HG03565 (cell line): ENCODE results near the gene YEATS4.

Experiments used
- ATAC-seq: cut with Tn5 transposase; IDR thresholded peaks from one replicate; pipeline ENCODE4 v1.9.1; 2021; ENCODE audit warnings: mild to moderate bottlenecking, moderate library complexity; ENCODE audit not compliant: unreplicated experiment

YEATS4 gene

GRCh38 chr12:69341328-69341727 is 18.2 kb upstream of the YEATS4 start:
- no peak for ATAC-seq

- no peak for ATAC-seq
These were observed 17.1 kb upstream of the YEATS4 start for GRCh38 chr12:69342421-69342820.

DNA sequence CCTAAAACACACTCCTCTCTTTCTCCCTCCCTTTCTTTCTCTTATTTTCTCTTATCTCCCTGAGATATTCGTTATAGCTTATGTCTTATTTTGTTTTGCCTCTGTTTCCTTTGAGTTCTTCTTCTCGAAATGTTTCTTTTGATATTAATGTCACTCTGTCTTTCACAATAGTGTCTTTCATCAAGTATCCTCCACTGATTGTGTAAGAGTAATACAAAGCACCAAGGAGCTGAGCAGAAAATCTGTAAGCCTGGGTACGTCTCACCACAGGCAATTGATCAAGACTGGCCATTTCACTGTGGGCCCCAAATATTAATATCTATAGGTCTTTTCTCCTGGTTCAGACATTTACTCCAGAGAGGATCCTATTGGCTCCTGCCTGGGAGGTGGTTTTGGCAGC is 16.2 kb upstream of the YEATS4 start:
- no peak for ATAC-seq

DNA sequence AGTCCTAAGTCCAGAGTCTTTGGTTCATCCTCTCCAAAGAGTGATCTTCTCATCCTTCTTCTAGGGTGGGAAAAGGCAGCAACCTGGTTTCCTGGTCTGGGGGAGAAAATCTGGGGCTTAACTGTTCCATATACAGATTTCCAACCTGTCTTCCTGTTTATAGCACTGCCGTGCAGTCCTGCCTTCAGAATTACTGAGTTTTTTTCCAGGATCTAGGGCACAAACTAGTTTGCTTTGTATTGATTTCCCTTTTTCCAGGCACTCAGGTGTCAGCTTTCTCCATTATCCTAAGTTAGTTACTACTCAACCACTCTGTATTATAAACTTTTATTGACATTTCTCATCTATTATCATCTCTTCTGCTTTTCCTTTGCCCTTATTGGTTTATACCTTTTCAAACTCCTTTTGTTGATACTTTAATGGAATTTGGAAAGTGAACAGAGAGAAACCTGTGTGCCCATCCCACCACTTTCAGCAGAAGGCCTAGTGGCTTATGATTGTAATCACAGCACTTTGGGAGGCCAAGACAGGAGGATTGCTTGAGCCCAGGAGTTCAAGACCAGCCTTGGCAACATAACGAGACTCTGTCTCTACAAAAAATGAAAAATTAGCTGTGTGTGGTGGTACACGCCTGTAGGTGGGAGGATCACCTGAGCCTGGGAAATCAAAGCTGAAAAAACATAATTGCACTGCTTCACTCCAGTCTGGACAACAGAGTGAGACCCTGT is 15.5 kb upstream of the YEATS4 start:
- ATAC-seq = no peak

DNA sequence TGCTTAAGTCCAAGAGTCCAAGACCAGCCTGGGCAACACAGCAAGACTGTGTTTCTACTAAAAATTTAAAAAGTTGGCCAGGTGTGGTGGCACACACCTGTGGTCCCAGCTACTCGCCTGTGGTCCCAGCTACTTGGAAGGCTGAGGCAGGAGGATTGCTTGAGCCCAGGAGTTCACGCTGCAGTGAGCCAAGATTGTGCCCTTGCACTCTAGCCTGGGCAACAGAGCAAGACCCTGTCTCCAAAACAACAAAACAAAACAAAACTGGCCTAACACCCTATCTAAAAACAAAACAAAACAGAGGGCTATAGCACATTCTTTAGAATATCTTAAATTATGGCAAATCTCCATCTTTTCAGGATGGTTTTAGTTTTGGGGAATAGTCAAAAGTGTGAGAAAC is 14.5 kb upstream of the YEATS4 start:
- ATAC-seq = no peak

- ATAC-seq = no peak
These were observed 13.8 kb upstream of the YEATS4 start for GRCh38 chr12:69345742-69346141.

DNA sequence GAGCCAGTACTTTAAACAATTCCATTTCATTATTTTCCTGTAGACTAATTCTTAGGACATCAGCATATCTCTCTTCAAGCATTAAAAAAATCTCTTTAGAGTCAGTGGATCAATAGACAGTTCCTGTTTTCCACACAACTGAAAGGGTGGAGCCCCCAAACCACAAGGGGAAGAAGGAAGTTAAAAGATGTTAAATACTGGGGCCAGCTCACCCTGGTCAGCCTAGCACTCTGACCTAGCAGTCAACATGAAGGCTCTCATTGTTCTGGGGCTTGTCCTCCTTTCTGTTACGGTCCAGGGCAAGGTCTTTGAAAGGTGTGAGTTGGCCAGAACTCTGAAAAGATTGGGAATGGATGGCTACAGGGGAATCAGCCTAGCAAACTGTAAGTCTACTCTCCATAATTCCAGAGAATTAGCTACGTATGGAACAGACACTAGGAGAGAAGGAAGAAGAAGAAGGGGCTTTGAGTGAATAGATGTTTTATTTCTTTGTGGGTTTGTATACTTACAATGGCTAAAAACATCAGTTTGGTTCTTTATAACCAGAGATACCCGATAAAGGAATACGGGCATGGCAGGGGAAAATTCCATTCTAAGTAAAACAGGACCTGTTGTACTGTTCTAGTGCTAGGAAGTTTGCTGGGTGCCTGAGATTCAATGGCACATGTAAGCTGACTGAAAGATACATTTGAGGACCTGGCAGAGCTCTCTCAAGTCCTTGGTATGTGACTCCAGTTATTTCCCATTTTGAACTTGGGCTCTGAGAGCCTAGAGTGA is 11.2 kb upstream of the YEATS4 start, which contains the start of gene LYZ:
TSS of gene LYZ (plus strand) at position 220 of the 777 bp plus-strand sequence. CDS start at position 248, 28 bp downstream.
- no peak for ATAC-seq

DNA sequence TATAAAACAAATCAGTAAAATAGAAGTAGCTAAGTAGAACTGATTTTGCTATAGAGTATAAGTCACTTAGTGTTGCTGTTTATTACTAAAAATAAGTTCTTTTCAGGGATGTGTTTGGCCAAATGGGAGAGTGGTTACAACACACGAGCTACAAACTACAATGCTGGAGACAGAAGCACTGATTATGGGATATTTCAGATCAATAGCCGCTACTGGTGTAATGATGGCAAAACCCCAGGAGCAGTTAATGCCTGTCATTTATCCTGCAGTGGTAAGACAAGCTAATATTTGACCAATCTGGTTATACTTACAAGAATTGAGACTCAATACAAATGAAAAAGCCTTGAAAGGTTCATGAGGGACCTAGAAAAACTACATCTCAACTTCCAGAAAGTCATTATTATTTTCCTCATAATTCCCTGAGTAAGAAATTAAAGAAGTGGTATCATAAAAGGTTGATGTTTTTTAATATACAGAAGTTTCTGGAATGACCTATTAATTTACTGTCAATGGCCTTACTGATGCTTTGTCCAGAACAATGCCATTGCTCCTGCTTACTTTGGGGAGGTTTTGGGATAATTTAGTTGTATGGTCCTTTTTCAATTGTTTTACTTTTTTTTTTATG is 9.4 kb upstream of the YEATS4 start:
- ATAC-seq = no peak

DNA sequence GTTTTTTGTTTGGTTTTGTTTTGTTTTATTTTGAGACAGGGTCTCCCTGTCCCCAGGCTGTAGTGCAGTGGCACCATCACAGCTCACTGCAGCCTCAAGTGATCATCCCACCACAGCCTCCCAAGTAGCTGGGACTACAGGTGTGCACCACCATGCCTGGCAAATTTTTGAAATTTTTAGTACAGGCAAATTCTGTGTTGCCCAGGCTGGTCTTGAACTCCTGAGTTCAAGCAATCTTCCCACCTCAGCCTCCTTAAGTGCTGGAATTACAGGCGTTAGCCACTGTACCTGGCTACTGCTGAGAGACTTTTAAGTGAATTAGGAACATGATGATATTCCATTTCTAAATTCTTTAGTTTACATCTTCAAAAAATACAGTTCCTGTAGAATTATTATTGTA is 8.8 kb upstream of the YEATS4 start:
- no peak for ATAC-seq

GRCh38 chr12:69351462-69352236 is 7.9 kb upstream of the YEATS4 start:
- ATAC-seq = no peak

DNA sequence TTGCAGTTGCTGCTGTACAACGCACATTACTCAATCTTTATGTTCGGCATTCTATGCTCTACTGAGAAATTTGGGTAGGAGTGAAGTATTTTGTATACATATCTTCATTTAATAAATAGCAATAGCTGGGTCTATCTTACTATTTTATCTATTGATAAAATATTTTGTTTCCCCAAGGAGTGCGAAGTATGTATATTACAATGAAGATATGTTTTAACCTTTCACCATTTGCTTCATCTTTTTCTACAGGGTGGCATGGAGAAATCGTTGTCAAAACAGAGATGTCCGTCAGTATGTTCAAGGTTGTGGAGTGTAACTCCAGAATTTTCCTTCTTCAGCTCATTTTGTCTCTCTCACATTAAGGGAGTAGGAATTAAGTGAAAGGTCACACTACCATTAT is 6.6 kb upstream of the YEATS4 start:
- no peak for ATAC-seq

GRCh38 chr12:69354172-69354555 is 5.4 kb upstream of the YEATS4 start:
- no peak for ATAC-seq

DNA sequence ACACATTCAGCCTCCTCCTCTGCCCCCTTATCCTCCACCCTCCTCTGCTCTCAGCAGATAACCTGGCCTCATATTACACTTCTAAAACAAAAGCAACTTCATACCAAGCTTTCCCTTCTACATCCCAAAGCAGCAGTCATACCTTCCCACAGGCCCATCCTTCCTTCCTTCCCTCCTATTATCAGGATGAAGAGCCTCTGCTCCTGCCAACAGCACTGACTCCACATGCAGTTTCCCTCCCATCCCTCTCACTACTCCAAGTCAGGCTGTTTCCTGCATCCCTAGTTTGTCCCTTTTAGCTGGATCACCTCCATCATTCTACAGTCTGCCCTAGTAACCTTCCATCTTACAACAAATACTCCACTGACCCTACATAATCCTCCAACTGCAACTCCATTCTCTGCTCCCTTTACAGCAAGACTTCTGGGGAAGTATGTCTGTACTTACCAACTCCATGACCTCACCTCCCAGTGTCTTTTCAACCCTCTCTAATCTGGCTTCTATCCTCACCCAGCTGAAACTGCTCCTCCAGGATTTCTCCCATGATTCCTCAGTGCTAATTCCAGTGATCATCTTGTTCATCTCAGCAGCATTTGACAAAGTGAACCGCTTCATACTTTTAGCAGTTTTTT is 4.9 kb upstream of the YEATS4 start:
- no peak for ATAC-seq

DNA sequence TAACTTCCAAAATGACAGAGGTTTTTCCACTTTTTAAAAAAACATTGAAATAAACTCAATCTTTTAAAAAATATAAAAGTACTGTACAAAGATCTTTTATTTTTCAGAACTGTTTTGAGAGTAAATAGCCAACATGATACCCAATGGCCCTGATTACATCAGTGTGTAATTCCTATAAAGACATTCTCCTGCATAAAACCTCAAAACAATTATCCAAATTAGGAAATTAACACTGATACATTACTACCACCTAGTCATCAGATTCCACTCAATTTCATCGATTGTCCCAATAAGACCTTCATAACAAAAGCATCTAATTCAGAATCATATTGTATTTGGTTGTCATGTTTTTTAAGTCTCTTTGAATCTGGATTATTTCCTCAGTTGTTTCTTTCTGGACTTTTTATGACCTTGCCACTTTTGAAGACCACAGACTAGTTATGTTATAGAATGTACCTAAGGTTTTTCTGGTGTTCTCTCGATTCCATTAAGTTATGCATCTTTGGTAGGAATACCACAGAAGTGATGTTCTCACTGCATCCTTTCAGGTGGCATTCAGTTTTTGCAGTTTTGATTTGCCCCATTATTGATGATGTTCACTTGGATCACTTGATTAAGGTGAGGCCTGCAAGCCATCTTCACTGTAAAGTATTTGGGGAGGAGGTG is 4.0 kb upstream of the YEATS4 start:
- ATAC-seq = no peak

DNA sequence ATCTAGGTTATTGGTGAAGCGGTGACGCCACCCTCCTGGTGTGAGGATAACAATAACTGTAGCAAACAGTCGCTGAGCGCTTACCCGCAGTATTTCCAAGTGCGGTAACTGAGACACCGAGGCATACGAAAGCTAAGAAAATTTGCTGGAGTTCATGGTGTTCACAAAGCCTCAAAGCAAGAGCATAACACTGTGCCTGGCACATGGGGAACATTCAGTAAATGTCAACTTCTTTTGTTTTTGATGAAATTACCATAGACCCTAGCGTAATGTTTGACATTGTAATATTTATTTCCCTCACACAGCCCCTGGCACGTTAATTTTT is 767 bp downstream of the YEATS4 start:
- no peak for ATAC-seq

DNA sequence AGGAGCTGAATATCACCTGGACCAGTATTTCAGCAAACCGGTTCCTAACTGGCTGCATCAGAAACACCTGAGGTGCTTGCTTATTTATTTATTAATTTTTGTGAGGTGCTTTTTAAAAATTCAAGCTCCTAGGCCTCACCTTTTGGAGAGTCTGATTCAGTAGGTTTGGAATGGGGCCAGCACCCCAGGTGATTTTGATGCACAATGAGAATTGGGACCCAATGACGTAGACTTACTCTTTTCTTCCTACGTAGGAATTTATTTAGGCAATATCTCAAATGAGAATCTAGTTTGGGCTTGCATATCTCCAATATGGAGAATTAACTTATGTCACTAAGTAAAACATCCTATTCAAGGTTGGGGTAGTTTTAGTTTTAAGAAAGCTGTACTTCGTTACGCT is 7.3 kb downstream of the YEATS4 start:
- no peak for ATAC-seq

GRCh38 chr12:69368171-69368570 is 8.6 kb downstream of the YEATS4 start:
- no peak for ATAC-seq

DNA sequence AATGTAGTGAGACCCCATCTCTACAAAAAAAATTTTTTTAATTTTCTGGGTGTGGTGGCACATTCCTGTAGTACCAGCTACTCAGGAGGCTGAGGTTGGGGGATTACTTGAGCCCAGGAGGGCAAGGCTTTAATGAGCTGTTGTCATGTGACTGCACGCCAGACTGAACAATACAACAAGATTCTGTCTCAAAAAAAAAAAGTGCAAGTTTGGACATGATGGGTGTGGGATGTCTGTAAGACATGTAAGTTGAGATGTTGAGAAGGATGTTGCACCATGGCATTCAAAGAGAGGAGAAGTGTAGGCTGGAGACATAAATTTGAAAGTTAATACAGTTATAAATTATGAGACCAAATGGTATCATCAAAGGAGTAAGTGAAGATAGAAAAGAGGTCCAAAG is 23.5 kb downstream of the YEATS4 start:
- no peak for ATAC-seq

GRCh38 chr12:69385038-69385437 is 25.5 kb downstream of the YEATS4 start:
- no peak for ATAC-seq

GRCh38 chr12:69386921-69387320 is 27.4 kb downstream of the YEATS4 start:
- ATAC-seq = no peak
